ENCODE results near the gene MPO.

The MPO gene

DNA sequence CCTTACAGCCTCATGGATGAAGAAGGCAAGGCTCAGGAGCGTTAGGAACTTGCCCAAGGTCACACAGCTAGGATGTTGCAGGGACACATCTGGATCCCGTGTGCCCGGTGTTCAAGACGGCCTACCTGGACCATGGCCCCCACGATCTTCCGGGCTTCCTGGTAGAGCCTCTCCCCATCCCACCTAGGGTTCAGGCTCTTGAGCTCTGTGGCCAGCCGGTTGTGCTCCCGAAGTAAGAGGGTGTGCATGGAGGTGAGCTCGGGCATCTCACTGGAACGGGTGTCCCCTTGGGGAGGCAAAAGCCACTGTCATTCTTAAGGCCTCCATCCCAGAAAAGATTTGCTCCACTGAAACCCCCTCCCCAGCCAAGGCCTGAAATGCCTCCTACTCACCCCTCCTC is 5.3 kb downstream of the MPO start:
- Histone ChIP-seq H3K27me3 (ENCODE audit: control insufficient read depth in 1 of 2, insufficient read depth in 2 of 2, low read length in 2 of 2) (peaks cover 5 to 10% of the 10 kb centered on the region in 2 donors), H3K9ac (ENCODE audit: low read length in 2 of 2) (no peak overlapping the region), H3K27ac (ENCODE audit: low read length) (no peak overlapping the region)

DNA sequence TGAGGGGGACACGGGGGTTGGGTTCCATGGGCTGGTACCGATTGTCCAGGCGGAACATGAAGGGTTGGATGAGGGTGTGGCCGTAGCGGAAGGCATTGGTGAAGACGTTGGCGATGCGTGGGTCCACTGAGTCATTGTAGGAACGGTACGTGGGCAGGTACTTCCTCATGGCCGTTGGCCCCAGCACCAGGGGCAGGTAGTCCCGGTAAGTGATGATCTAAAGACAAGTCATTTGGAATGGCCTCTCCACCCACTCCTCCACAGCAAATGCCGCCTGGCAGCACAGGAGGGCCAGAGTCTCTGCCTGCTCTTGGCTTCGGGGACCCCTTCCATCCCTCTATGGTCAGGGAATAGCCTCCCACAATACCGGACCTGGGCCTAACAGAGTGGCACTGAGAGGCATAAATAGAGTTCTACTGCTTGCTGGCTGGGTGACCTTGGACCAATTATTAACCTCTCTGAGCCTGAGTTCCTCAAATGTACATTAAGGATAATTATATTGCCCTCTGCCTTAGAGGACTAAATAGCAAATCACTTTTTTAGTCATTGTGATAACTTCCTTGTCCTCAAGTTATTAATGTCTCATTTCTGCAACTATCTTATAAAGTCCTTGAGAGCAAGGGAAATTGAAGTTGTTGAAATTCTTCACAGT is 7.2 kb downstream of the MPO start:
- Histone ChIP-seq H3K9me3 (ENCODE audit: control insufficient read depth in 2 of 2, low read length in 2 of 2) (no peaks in the 10 kb centered on the region), H3K4me1 (ENCODE audit: control insufficient read depth, insufficient read depth, low read length) (peaks cover under 1% of the 10 kb centered on the region), H3K36me3 (ENCODE audit: control insufficient read depth in 2 of 2, insufficient read depth in 2 of 2, low read length in 2 of 2) (no peaks in the 10 kb centered on the region), H3K9ac (ENCODE audit: low read length in 2 of 2) (no peak overlapping the region), H3K4me3 (ENCODE audit: low read length in 2 of 2) (no peak overlapping the region), H3K27me3 (ENCODE audit: control insufficient read depth in 1 of 2, insufficient read depth in 2 of 2, low read length in 2 of 2) (peaks cover 3 to 5% of the 10 kb centered on the region in 2 donors), H3K27ac (ENCODE audit: low read length) (no peak overlapping the region)

More for the DNA sequence above, 5.3 kb downstream of the MPO start:
- peaks cover 7% of the 10 kb centered on the region for H3K4me1 ChIP-seq (ENCODE audit: control insufficient read depth, insufficient read depth, low read length)
- H3K9me3 ChIP-seq (ENCODE audit: control insufficient read depth in 2 of 2, low read length in 2 of 2): no peaks in the 10 kb centered on the region
- no peak overlapping the region for H3K4me3 ChIP-seq (ENCODE audit: low read length in 2 of 2)
- no peaks in the 10 kb centered on the region for H3K36me3 ChIP-seq (ENCODE audit: control insufficient read depth in 2 of 2, insufficient read depth in 2 of 2, low read length in 2 of 2)

DNA sequence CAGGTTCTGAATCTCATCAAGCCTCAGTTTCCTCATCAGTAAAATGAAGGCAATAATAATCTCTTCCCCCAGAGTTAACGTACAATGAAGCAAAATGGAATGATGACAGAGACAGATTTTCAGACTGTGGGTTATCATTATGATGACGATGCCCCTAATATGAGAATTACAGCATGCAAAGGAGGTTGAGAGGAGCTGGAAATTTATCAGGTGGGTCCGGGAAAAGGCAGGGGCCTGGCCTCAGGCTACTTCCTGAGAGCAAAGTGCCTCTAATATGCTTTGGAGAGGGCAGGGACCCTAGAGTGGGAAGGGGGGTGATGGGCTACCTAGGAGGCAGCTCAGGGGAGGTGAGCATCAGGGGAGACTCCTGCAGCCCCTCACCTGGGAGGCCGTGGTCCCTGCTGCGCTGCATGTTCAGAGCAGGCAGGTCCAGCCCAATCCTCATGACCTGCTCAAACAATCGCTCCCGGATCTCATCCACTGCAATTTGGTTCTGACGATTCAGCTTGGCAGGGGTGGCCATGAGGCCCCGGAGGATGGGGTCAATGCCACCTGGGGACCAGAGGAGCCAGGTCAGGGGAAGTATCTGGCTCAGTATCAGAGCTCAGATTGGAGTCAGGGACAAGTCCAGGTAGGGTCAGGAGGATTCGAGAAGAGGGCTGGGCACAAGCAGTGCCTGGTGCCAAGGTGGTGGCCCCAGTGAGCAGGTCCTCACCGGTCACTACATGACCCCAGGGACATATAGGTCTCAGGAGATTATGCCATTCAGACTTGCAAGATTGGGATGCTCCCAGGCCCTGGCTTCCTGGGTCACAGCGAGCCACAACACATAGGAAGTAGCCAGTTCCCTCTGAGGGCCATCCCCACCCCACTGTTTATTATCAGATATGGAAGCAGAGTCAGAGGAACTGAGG is 8.1 kb downstream of the MPO start:
- H3K9me3 ChIP-seq (ENCODE audit: control insufficient read depth in 2 of 2, low read length in 2 of 2): no peaks in the 10 kb centered on the region
- no peak overlapping the region for H3K27ac ChIP-seq (ENCODE audit: low read length)
- no peak overlapping the region for H3K9ac ChIP-seq (ENCODE audit: low read length in 2 of 2)
- H3K27me3 ChIP-seq (ENCODE audit: control insufficient read depth in 1 of 2, insufficient read depth in 2 of 2, low read length in 2 of 2): peaks cover 3 to 7% of the 10 kb centered on the region in 2 donors
- H3K36me3 ChIP-seq (ENCODE audit: control insufficient read depth in 2 of 2, insufficient read depth in 2 of 2, low read length in 2 of 2): no peaks in the 10 kb centered on the region
- no peak overlapping the region for H3K4me3 ChIP-seq (ENCODE audit: low read length in 2 of 2)
- H3K4me1 ChIP-seq (ENCODE audit: control insufficient read depth, insufficient read depth, low read length): no peaks in the 10 kb centered on the region

DNA sequence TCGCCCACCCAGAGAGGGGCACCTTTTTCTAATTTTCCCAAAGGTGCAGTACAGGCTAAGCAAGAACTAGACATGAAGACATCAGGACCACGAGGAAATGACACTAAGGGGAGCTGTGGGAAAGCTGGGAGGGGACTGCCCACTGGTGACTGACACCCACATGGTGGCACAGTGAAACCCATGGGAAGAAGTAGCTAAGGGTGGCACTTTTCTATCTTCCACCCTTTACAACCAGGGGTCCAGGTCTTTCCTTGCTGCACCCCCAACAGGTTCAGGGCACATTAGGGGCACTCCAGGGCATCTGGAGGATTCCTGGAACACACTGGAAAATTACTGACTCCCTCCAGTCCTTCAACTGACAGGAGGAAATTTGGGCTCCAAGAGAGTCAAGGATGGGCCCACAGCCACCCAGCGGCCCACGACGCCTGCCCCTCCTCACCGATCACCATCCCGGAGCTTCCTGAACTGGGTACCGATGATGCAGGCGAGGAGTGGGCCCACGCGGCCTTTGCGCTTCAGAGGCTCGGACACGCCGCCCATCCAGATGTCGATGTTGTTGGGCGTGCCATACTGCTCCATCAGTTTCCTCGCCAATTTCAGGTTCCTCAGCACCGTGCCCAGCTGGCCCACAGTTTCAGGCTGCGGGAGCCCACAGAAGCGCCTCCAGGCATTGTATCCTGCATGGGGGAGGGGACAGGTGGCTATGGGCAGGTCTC is 9.4 kb downstream of the MPO start:
- Histone ChIP-seq H3K9ac (ENCODE audit: low read length in 2 of 2) (no peak overlapping the region), H3K27ac (ENCODE audit: low read length) (no peak overlapping the region), H3K27me3 (ENCODE audit: control insufficient read depth in 1 of 2, insufficient read depth in 2 of 2, low read length in 2 of 2) (peaks cover 3 to 6% of the 10 kb centered on the region in 2 donors), H3K4me1 (ENCODE audit: control insufficient read depth, insufficient read depth, low read length) (no peaks in the 10 kb centered on the region), H3K4me3 (ENCODE audit: low read length in 2 of 2) (no peak overlapping the region), H3K9me3 (ENCODE audit: control insufficient read depth in 2 of 2, low read length in 2 of 2) (no peaks in the 10 kb centered on the region), H3K36me3 (ENCODE audit: control insufficient read depth in 2 of 2, insufficient read depth in 2 of 2, low read length in 2 of 2) (no peaks in the 10 kb centered on the region)

DNA sequence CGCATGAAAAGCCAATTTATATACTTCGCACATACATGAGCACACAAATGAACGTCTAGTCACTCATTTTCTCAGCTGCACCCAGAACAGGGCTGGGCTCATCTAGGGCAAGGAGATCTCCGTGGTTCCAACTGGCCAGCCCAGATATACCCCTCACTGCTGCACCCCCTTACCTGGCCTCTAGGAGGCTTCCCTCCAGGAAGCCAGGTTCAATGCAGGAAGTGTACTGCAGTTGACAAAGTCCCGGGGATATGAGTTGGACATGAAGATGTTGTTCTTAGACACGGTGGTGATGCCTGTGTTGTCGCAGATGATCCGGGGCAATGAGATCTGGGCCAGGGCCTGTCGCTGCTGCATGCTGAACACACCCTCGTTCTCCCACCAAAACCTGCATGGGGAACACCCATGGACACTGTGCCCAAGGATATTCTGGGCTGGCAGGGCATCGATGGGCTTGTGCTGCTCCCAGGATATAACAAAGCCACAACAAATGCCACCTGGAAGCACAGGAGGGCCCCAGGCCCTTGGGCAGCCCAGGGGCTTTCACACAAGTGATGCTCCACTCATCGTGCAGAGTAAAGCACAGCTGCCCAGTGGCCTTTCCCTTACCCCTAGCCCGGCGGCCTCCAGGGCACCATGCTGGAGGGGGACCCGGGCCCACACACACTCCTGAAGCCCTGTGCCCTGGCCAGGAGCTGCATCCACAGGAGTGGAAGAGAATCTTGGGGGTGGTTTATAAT is 10.1 kb downstream of the MPO start:
- Histone ChIP-seq H3K4me3 (ENCODE audit: low read length in 2 of 2) (no peak overlapping the region), H3K36me3 (ENCODE audit: control insufficient read depth in 2 of 2, insufficient read depth in 2 of 2, low read length in 2 of 2) (no peaks in the 10 kb centered on the region), H3K9me3 (ENCODE audit: control insufficient read depth in 2 of 2, low read length in 2 of 2) (no peaks in the 10 kb centered on the region), H3K27ac (ENCODE audit: low read length) (no peak overlapping the region), H3K27me3 (ENCODE audit: control insufficient read depth in 1 of 2, insufficient read depth in 2 of 2, low read length in 2 of 2) (peaks cover 3 to 8% of the 10 kb centered on the region in 2 donors), H3K4me1 (ENCODE audit: control insufficient read depth, insufficient read depth, low read length) (no peaks in the 10 kb centered on the region), H3K9ac (ENCODE audit: low read length in 2 of 2) (no peak overlapping the region)

DNA sequence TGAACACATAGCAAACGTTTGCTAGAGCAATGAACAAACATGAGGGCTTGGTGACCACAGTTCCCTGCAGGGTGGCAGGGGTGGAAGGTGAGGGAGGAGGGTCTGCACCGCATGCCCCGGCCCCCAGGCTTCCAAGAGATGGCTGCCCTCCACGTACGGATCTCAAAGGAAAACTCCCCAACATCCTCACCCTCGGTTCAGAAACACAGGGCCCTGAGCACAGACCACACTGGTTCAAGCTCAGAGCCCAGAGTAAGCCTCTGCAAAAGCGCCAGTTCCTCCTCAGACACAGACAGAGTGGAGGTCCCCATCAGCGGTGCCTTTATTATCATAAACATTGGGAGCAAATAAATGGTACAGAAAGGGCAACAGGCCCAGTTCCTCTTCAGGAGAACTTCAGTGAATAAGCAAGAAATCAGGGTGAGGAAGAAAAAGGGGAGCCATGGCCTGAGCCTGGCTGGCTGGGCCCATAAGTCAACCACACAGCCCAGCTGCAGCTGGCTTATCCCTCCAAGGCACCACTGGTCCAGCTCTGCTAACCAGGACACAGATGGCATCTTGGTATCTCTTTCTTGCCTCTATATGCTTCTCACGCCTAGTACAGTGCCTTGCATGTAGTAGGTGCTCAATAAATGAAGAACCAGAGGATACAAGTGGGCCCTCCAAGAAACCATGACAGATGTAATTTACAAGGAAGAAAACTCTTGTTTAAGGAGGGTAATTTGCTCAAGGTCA is 11.0 kb downstream of the MPO start:
- Histone ChIP-seq H3K36me3 (ENCODE audit: control insufficient read depth in 2 of 2, insufficient read depth in 2 of 2, low read length in 2 of 2) (no peaks in the 10 kb centered on the region), H3K4me3 (ENCODE audit: low read length in 2 of 2) (no peak overlapping the region), H3K9ac (ENCODE audit: low read length in 2 of 2) (no peak overlapping the region), H3K4me1 (ENCODE audit: control insufficient read depth, insufficient read depth, low read length) (no peaks in the 10 kb centered on the region), H3K27ac (ENCODE audit: low read length) (no peak overlapping the region), H3K27me3 (ENCODE audit: control insufficient read depth in 1 of 2, insufficient read depth in 2 of 2, low read length in 2 of 2) (peaks cover 0 to 12% of the 10 kb centered on the region in 2 donors), H3K9me3 (ENCODE audit: control insufficient read depth in 2 of 2, low read length in 2 of 2) (no peaks in the 10 kb centered on the region)

DNA sequence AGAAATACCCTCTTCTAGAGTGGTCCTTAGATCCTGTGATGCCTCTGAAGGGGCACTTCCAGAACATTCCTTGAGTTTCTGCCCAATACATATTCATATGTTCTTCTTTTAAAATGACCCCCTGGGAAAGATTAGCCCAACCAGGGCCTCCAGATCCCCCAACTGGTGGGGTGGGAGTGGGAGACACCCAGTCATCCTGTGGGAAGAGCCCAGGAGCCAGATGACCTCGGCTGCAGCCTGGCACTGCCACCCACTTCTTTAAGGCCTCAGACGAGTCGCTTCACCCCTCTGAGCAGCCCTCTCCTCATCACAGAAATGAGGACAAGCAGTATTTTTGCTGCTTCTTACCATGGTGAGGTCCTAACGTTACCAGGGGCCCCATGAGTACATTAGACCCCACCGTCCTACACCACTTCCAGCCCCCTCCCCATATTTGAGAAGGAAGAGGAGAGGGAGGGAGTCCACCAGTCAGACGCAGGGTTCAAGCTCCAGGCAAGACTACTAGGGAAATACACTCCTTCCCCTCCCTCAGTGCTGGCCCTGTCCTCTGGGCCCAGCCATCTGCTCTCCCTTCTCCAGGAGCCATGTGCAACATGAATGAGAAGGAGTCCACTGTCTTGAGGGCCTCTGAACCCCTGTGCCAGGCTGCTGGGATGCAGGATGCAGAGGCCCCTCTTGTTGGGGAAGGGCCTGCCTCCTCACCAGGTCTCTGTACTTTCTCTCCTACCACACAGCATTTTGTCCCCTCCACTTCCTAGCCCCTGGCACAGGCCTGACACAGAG is 11.8 kb downstream of the MPO start:
- Histone ChIP-seq H3K27ac (ENCODE audit: low read length) (no peak overlapping the region), H3K9ac (ENCODE audit: low read length in 2 of 2) (no peak overlapping the region), H3K4me3 (ENCODE audit: low read length in 2 of 2) (no peak overlapping the region), H3K4me1 (ENCODE audit: control insufficient read depth, insufficient read depth, low read length) (no peaks in the 10 kb centered on the region), H3K27me3 (ENCODE audit: control insufficient read depth in 1 of 2, insufficient read depth in 2 of 2, low read length in 2 of 2) (peaks cover 2 to 14% of the 10 kb centered on the region in 2 donors), H3K9me3 (ENCODE audit: control insufficient read depth in 2 of 2, low read length in 2 of 2) (peaks cover 0 to 2% of the 10 kb centered on the region in 2 donors), H3K36me3 (ENCODE audit: control insufficient read depth in 2 of 2, insufficient read depth in 2 of 2, low read length in 2 of 2) (no peaks in the 10 kb centered on the region)

DNA sequence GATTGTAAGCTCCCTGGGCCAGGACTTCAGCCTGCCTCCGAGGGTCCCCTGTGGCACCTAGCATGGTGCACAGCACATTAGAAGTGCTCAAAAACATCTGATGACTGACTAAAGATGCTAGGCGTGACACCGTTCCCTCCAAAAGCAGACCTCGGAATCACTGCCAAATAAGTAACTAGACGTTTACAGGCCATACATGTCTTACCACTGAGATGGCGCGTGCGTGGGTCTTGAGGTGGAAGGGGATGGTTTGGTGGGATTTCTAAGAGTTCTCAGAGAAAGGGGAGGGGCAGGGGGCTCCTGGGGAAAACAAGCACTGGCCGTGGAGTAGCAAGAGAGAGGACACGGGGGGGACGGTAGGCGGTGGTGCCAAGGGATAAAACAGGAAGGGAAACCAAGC is 12.4 kb downstream of the MPO start:
- H3K27me3 ChIP-seq (ENCODE audit: control insufficient read depth in 1 of 2, insufficient read depth in 2 of 2, low read length in 2 of 2): peaks cover 7 to 18% of the 10 kb centered on the region in 2 donors
- H3K4me1 ChIP-seq (ENCODE audit: control insufficient read depth, insufficient read depth, low read length): no peaks in the 10 kb centered on the region
- H3K36me3 ChIP-seq (ENCODE audit: control insufficient read depth in 2 of 2, insufficient read depth in 2 of 2, low read length in 2 of 2): no peaks in the 10 kb centered on the region
- no peak overlapping the region for H3K9ac ChIP-seq (ENCODE audit: low read length in 2 of 2)
- no peak overlapping the region for H3K27ac ChIP-seq (ENCODE audit: low read length)
- H3K4me3 ChIP-seq (ENCODE audit: low read length in 2 of 2): no peak overlapping the region
- H3K9me3 ChIP-seq (ENCODE audit: control insufficient read depth in 2 of 2, low read length in 2 of 2): peaks cover 0 to 2% of the 10 kb centered on the region in 2 donors

All from stomach smooth muscle (tissue), 2 donors.